A673 (cell line): ENCODE measurements around the gene CYSLTR2.

Source experiments
- EZH2 ChIP-seq: fragments of 200-600 bp; sonication (generic); IDR thresholded peaks from 2 replicates; pipeline ENCODE4 v1.6.1; 2017; ENCODE audit warnings: borderline replicate concordance, low read depth, mild to moderate bottlenecking, mixed read lengths, antibody characterized with exemption, low read length; ENCODE audit not compliant: poor library complexity, severe bottlenecking
- TF ChIP-seq, protein P1 (sequence below): fragments of 300-800, 200-600 bp; sonication (generic); conservative IDR thresholded peaks from 2 replicates; pipeline ENCODE4 v1.5.1; 2017; ENCODE audit warnings: low read depth, mild to moderate bottlenecking, antibody characterized with exemption, low read length, moderate library complexity, mixed read lengths

DNA sequence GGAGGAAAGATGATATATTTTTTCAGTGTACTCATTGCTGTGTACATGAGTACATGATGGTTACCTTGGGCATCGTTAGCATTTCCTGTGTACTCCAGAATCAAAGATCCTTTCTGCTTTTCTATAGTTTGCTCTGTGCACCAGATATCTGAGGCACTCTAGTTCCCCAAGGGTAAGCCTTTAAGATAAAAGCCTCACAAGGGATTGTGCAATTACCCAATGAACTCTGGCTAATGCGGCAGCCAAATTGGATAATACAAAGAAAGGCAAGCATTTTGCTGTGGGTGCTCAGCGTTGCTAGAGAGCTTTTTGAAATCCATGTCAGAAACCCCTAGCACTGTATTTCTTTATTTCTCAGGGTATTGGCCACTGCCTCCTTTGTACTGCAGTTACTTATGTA lies 2.9 kb downstream of the CYSLTR2 start:
- TF ChIP-seq, protein P1, sequence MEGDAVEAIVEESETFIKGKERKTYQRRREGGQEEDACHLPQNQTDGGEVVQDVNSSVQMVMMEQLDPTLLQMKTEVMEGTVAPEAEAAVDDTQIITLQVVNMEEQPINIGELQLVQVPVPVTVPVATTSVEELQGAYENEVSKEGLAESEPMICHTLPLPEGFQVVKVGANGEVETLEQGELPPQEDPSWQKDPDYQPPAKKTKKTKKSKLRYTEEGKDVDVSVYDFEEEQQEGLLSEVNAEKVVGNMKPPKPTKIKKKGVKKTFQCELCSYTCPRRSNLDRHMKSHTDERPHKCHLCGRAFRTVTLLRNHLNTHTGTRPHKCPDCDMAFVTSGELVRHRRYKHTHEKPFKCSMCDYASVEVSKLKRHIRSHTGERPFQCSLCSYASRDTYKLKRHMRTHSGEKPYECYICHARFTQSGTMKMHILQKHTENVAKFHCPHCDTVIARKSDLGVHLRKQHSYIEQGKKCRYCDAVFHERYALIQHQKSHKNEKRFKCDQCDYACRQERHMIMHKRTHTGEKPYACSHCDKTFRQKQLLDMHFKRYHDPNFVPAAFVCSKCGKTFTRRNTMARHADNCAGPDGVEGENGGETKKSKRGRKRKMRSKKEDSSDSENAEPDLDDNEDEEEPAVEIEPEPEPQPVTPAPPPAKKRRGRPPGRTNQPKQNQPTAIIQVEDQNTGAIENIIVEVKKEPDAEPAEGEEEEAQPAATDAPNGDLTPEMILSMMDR, result no peak
- no peak for TF ChIP-seq EZH2
